Subcutaneous adipose tissue (tissue), 4 donors: ENCODE measurements around the gene ALMS1. TPM values are rescaled to one million over a fixed set of nuclear protein-coding genes. Genes with fewer than 3 reads are reported as not detected.

ENCODE experiments used
- CTCF ChIP-seq: fragments of 450-650 bp; IDR thresholded peaks from one replicate; pipeline ENCODE4 v1.5.1; 2016; ENCODE audit warnings: low read depth, mild to moderate bottlenecking, control low read depth, antibody characterized with exemption, moderate library complexity
- total RNA-seq, 4 donors: library from RNA; depleted of rRNA; stranded (reverse); fragments of >200 nt; gene quantifications; one replicate each; pipeline ENCODE4 v1.1.0, GENCODE V29; 2016

ALMS1 gene
- total RNA-seq, 4 donors from 2014 or later: 24.0 to 48.2 (median 35.1) TPM

GRCh38 chr2:73651591-73652230, 266.1 kb downstream of the ALMS1 start:
- no peak for TF ChIP-seq CTCF

DNA sequence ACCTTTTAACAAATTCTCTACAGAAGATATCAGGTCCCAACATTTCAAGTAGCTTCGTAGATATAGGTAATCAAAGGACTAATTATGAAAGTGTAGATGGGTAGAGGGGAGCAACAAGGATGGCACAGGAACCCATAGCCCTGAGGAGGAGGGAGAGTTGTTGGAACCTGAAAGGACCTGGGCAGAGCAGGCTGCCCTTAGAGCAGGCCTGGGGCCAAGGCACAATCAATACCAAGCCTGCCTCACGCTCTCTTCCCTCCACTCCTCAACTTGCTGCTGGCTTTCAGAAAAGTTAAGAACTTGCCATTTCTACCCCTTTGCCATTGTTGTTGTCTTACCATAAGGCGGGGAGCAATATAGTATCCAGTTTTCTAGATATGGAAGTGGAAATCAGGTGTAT, 266.7 kb downstream of the ALMS1 start:
- TF ChIP-seq CTCF: no peak

- no peak for TF ChIP-seq CTCF
Measured at GRCh38 chr2:73654175-73654574, 268.5 kb downstream of the ALMS1 start.

Other genes with a start within 250 kb of the ALMS1 start
- not detected for gene NOTO, start 183.3 kb upstream of the ALMS1 start, total RNA-seq
- 10 to 100 TPM; 10.4 to 13.5 (median 11.0) TPM for gene SMYD5, start 171.6 kb upstream of the ALMS1 start, total RNA-seq
- 10 to 100 TPM; 18.6 to 54.8 (median 27.1) TPM for gene PRADC1, start 152.6 kb upstream of the ALMS1 start, total RNA-seq
- 100 to 1,000 TPM; 131 to 219 (median 154) TPM for gene CCT7, start 151.5 kb upstream of the ALMS1 start, total RNA-seq
- gene FBXO41, start 101.4 kb upstream of the ALMS1 start, total RNA-seq: 1 to 10 TPM in 3 of 4 donors, under 1 TPM in 1; 0.98 to 4.9 (median 2.8) TPM
- gene EGR4, start 92.3 kb upstream of the ALMS1 start, total RNA-seq: not detected